ENCODE measurements around the gene AGBL1.

DNA sequence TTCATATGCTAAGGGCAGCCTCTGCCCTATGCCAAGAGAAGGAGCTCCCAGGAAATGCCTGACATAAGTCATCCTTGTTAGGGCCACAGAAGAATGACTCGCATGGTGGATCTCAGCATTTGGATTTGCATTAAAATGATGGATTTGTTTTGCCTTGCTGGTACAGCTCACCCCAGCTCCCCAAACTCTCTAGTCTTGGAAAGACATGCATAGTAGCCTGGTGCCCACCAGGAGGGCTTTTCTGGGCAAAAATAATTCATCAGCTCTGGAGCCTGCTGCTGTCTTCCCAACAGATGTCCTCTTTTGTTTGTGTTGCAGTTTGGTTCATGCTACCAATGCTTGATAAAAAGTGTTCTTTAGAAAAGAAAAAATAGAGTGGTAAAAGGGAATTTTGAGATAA is 833.0 kb downstream of the AGBL1 start:
- TF ChIP-seq, protein P1, sequence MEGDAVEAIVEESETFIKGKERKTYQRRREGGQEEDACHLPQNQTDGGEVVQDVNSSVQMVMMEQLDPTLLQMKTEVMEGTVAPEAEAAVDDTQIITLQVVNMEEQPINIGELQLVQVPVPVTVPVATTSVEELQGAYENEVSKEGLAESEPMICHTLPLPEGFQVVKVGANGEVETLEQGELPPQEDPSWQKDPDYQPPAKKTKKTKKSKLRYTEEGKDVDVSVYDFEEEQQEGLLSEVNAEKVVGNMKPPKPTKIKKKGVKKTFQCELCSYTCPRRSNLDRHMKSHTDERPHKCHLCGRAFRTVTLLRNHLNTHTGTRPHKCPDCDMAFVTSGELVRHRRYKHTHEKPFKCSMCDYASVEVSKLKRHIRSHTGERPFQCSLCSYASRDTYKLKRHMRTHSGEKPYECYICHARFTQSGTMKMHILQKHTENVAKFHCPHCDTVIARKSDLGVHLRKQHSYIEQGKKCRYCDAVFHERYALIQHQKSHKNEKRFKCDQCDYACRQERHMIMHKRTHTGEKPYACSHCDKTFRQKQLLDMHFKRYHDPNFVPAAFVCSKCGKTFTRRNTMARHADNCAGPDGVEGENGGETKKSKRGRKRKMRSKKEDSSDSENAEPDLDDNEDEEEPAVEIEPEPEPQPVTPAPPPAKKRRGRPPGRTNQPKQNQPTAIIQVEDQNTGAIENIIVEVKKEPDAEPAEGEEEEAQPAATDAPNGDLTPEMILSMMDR (IDR thresholded peaks at IDR 0.05; ENCODE audit: low read depth, low read length, missing input control) = no peak
- TF ChIP-seq, protein P2, sequence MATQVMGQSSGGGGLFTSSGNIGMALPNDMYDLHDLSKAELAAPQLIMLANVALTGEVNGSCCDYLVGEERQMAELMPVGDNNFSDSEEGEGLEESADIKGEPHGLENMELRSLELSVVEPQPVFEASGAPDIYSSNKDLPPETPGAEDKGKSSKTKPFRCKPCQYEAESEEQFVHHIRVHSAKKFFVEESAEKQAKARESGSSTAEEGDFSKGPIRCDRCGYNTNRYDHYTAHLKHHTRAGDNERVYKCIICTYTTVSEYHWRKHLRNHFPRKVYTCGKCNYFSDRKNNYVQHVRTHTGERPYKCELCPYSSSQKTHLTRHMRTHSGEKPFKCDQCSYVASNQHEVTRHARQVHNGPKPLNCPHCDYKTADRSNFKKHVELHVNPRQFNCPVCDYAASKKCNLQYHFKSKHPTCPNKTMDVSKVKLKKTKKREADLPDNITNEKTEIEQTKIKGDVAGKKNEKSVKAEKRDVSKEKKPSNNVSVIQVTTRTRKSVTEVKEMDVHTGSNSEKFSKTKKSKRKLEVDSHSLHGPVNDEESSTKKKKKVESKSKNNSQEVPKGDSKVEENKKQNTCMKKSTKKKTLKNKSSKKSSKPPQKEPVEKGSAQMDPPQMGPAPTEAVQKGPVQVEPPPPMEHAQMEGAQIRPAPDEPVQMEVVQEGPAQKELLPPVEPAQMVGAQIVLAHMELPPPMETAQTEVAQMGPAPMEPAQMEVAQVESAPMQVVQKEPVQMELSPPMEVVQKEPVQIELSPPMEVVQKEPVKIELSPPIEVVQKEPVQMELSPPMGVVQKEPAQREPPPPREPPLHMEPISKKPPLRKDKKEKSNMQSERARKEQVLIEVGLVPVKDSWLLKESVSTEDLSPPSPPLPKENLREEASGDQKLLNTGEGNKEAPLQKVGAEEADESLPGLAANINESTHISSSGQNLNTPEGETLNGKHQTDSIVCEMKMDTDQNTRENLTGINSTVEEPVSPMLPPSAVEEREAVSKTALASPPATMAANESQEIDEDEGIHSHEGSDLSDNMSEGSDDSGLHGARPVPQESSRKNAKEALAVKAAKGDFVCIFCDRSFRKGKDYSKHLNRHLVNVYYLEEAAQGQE (IDR thresholded peaks at IDR 0.05) = no peak
- no peak for TF ChIP-seq YY1 (IDR thresholded peaks at IDR 0.05)
- TF ChIP-seq, protein P3, sequence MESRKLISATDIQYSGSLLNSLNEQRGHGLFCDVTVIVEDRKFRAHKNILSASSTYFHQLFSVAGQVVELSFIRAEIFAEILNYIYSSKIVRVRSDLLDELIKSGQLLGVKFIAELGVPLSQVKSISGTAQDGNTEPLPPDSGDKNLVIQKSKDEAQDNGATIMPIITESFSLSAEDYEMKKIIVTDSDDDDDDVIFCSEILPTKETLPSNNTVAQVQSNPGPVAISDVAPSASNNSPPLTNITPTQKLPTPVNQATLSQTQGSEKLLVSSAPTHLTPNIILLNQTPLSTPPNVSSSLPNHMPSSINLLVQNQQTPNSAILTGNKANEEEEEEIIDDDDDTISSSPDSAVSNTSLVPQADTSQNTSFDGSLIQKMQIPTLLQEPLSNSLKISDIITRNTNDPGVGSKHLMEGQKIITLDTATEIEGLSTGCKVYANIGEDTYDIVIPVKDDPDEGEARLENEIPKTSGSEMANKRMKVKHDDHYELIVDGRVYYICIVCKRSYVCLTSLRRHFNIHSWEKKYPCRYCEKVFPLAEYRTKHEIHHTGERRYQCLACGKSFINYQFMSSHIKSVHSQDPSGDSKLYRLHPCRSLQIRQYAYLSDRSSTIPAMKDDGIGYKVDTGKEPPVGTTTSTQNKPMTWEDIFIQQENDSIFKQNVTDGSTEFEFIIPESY (IDR thresholded peaks at IDR 0.05) = no peak
- TF ChIP-seq SP1 (IDR thresholded peaks at IDR 0.05) = no peak
- TF ChIP-seq TAF1 (conservative IDR thresholded peaks at IDR 0.05) = no peak
- TF ChIP-seq, protein P4, sequence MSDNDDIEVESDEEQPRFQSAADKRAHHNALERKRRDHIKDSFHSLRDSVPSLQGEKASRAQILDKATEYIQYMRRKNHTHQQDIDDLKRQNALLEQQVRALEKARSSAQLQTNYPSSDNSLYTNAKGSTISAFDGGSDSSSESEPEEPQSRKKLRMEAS (IDR thresholded peaks at IDR 0.05) = no peak
- no peak for TF ChIP-seq EGR1 (IDR thresholded peaks at IDR 0.05; ENCODE audit: low read depth in 2 of 2)
- no peak for TF ChIP-seq JUND (IDR thresholded peaks at IDR 0.05)
